Measurements from ENCODE around the gene GOLM1.

GOLM1 gene

DNA sequence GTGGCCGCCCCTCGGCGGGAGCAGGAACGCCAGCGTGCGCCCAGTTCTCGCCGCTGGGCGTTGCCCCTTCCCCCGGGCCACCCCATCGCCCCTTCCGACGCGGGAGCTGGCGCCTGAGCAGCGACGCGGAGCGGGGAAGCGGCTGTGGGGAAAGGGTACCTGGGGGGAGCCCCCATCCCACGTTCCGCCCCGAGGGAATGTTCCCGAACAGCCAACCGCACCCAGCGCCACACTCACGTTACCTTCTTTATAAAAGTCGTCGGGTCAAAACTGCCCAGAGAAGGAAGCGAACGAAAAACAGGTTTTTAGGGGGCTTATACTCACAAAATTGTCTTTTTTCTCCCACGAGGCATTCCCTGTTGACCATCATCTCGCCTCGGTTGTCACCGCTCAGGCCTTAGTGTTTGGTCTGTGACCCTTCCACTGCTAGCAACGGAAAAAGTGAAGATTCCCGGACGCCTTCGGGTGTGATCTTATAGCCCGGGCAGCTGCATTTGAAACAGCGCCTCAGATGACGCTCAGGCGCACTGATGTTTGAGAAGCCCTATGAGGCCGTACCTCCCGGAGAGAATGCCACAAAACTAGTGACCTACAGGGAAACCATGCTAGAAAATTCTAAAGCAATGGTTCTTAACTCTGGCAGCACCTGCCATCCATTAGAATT lies 475 bp upstream of the GOLM1 start:
- no peaks in the 10 kb centered on the region for H4K20me1 ChIP-seq (ENCODE audit: insufficient read depth, low read length)
- no peak overlapping the region for H3K4me3 ChIP-seq (ENCODE audit: low read depth in 1 of 2, low read length in 2 of 2)
- no peaks in the 10 kb centered on the region for H3K27me3 ChIP-seq (ENCODE audit: insufficient read depth, low read length, poor library complexity)
- DNase-seq (no peak), ATAC-seq (ENCODE audit: insufficient read depth, low read depth) (no peak)
- H3K27ac ChIP-seq (ENCODE audit: low read length), result no peak overlapping the region
- TF ChIP-seq, protein P1, sequence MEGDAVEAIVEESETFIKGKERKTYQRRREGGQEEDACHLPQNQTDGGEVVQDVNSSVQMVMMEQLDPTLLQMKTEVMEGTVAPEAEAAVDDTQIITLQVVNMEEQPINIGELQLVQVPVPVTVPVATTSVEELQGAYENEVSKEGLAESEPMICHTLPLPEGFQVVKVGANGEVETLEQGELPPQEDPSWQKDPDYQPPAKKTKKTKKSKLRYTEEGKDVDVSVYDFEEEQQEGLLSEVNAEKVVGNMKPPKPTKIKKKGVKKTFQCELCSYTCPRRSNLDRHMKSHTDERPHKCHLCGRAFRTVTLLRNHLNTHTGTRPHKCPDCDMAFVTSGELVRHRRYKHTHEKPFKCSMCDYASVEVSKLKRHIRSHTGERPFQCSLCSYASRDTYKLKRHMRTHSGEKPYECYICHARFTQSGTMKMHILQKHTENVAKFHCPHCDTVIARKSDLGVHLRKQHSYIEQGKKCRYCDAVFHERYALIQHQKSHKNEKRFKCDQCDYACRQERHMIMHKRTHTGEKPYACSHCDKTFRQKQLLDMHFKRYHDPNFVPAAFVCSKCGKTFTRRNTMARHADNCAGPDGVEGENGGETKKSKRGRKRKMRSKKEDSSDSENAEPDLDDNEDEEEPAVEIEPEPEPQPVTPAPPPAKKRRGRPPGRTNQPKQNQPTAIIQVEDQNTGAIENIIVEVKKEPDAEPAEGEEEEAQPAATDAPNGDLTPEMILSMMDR (IDR thresholded peaks at IDR 0.05; ENCODE audit: borderline replicate concordance, extremely low read depth, low read length, poor library complexity, severe bottlenecking), result no peak
- no peak for TF ChIP-seq EZH2 (IDR thresholded peaks at IDR 0.05; ENCODE audit: borderline replicate concordance, low read depth, low read length, severe bottlenecking)
- no peak overlapping the region for H2AFZ ChIP-seq (ENCODE audit: low read depth, low read length)
- no peaks in the 10 kb centered on the region for H3K9me3 ChIP-seq (ENCODE audit: insufficient read depth, low read length, severe bottlenecking)
- H3K4me2 ChIP-seq (ENCODE audit: insufficient read depth, low read length), result no peak overlapping the region
- H3K36me3 ChIP-seq (ENCODE audit: insufficient read depth, low read length), result no peaks in the 10 kb centered on the region
- no peaks in the 10 kb centered on the region for H3K79me2 ChIP-seq (ENCODE audit: insufficient read depth, low read length)
- no peak overlapping the region for H3K9ac ChIP-seq (ENCODE audit: low read depth, low read length)
- H3K4me1 ChIP-seq (ENCODE audit: insufficient read depth, low read length), result no peaks in the 10 kb centered on the region

DNA sequence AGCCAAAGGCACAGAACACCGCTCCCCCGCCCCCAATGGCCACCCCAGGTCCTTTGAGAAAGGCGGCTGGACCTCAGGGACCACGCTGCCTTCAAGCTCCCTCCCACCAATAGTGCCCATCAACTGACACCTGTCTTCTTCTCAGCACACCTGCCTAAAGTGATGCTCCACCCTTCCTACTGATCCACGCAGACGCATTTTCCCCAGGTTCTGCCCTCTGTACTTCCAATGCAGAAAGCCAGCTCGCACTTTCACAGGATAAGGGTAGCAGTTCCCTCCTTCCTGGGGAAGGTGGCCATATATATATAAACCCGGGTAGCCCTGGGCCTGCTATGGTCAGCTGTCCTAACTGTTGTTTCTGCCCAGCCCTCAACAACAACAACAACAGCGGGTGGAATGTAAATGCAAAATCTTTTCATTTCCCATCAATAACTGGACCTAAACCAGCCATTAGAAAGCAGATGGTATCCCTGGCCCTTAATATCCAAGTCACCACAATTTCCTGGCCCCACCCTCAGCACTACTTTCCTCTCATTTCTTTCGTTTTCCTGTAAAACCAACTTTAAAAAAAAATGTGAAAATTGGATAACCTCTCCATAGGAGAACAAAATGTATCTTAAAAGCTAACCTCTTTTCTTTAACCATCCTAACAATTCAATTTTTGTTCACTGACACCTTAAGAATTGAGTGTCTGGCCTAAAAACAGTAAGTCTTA lies 1.7 kb downstream of the GOLM1 start:
- no peaks in the 10 kb centered on the region for H3K27me3 ChIP-seq (ENCODE audit: insufficient read depth, low read length, poor library complexity)
- TF ChIP-seq, protein P1 (IDR thresholded peaks at IDR 0.05; ENCODE audit: borderline replicate concordance, extremely low read depth, low read length, poor library complexity, severe bottlenecking), result no peak
- TF ChIP-seq EZH2 (IDR thresholded peaks at IDR 0.05; ENCODE audit: borderline replicate concordance, low read depth, low read length, severe bottlenecking), result no peak
- no peaks in the 10 kb centered on the region for H4K20me1 ChIP-seq (ENCODE audit: insufficient read depth, low read length)
- H3K9ac ChIP-seq (ENCODE audit: low read depth, low read length), result no peak overlapping the region
- no peak overlapping the region for H3K4me2 ChIP-seq (ENCODE audit: insufficient read depth, low read length)
- no peak overlapping the region for H2AFZ ChIP-seq (ENCODE audit: low read depth, low read length)
- H3K36me3 ChIP-seq (ENCODE audit: insufficient read depth, low read length), result no peaks in the 10 kb centered on the region
- no peak for DNase-seq
- no peak overlapping the region for H3K27ac ChIP-seq (ENCODE audit: low read length)
- no peak for ATAC-seq (ENCODE audit: insufficient read depth, low read depth)
- H3K79me2 ChIP-seq (ENCODE audit: insufficient read depth, low read length), result no peaks in the 10 kb centered on the region
- no peak overlapping the region for H3K4me3 ChIP-seq (ENCODE audit: low read depth in 1 of 2, low read length in 2 of 2)
- no peaks in the 10 kb centered on the region for H3K4me1 ChIP-seq (ENCODE audit: insufficient read depth, low read length)
- H3K9me3 ChIP-seq (ENCODE audit: insufficient read depth, low read length, severe bottlenecking), result no peaks in the 10 kb centered on the region

DNA sequence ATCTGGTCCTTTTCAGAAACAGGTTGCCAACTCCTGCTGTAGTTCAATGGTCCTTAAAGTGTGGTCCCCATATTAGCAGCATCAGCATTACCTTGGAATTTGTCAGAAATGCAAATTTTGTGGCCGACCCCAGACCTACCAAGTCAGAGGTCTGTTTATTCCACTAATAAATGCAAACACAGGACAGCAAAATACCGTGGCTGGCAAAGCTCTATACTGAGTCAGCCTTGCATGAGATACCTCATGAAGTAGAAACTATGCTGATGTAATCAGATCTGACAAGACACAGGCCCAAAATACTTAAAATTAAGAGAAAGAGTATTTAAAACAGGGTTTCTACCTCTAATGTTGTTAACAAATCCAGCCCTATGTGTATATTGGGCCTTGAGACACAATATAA lies 3.0 kb downstream of the GOLM1 start:
- Histone ChIP-seq H3K4me2 (ENCODE audit: insufficient read depth, low read length) (no peak overlapping the region), H3K27me3 (ENCODE audit: insufficient read depth, low read length, poor library complexity) (no peaks in the 10 kb centered on the region), H3K4me3 (ENCODE audit: low read depth in 1 of 2, low read length in 2 of 2) (no peak overlapping the region), H3K9me3 (ENCODE audit: insufficient read depth, low read length, severe bottlenecking) (no peaks in the 10 kb centered on the region), H3K36me3 (ENCODE audit: insufficient read depth, low read length) (no peaks in the 10 kb centered on the region), H3K4me1 (ENCODE audit: insufficient read depth, low read length) (no peaks in the 10 kb centered on the region), H2AFZ (ENCODE audit: low read depth, low read length) (no peak overlapping the region), H4K20me1 (ENCODE audit: insufficient read depth, low read length) (no peaks in the 10 kb centered on the region), H3K79me2 (ENCODE audit: insufficient read depth, low read length) (no peaks in the 10 kb centered on the region), H3K9ac (ENCODE audit: low read depth, low read length) (no peak overlapping the region), H3K27ac (ENCODE audit: low read length) (no peak overlapping the region)
- no peak for ATAC-seq (ENCODE audit: insufficient read depth, low read depth)
- TF ChIP-seq, protein P1 (IDR thresholded peaks at IDR 0.05; ENCODE audit: borderline replicate concordance, extremely low read depth, low read length, poor library complexity, severe bottlenecking), result no peak
- TF ChIP-seq EZH2 (IDR thresholded peaks at IDR 0.05; ENCODE audit: borderline replicate concordance, low read depth, low read length, severe bottlenecking), result no peak
- no peak for DNase-seq
